Measurements from ENCODE around the gene TWNK.

Gene TWNK

DNA sequence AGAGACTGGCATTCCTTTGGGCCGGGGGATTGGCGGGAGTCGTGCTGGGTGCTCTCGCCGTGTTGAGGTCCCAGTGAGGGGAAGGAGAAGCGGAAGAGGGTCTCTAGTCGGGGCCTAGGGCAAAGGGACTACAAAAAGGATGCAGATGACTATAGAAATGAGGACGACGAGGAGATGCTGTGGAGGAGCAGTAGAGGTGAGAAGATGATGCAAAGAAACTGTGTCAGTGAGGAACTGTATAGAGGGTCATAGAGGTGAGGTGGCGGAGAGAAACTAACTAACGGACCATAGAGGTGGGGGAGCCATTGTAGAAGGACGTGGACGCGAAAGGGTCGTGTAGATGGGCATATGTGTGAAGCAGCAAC, 324 bp downstream of the TWNK start:
- no peak for DNase-seq (ENCODE audit: low read depth, low spot score)
- Histone ChIP-seq H3K27me3 (ENCODE audit: insufficient read depth, insufficient read length) (no peaks in the 10 kb centered on the region), H3K4me3 (ENCODE audit: insufficient read length, low read depth) (peak overlapping the region; percentile 97), H3K9ac (ENCODE audit: insufficient read length, low read depth) (peak overlapping the region; percentile 98), H3K9me3 (ENCODE audit: insufficient read depth, low read length) (no peaks in the 10 kb centered on the region), H3K36me3 (ENCODE audit: insufficient read depth, insufficient read length, low read length) (peaks cover 60% of the 10 kb centered on the region), H3K4me1 (ENCODE audit: insufficient read depth, insufficient read length) (peaks cover 6% of the 10 kb centered on the region)
- TF ChIP-seq YY1 (IDR thresholded peaks at IDR 0.05; ENCODE audit: insufficient read depth, insufficient read length) (no peak), ZNF274 (IDR thresholded peaks at IDR 0.05; ENCODE audit: low read depth, low read length) (no peak), SUZ12 (IDR thresholded peaks at IDR 0.05; ENCODE audit: extremely low read depth, insufficient read depth, insufficient read length) (no peak)

GRCh38 chr10:100988166-100988565, 823 bp downstream of the TWNK start:
- Histone ChIP-seq H3K36me3 (ENCODE audit: insufficient read depth, insufficient read length, low read length) (peaks cover 61% of the 10 kb centered on the region), H3K27me3 (ENCODE audit: insufficient read depth, insufficient read length) (no peaks in the 10 kb centered on the region)

GRCh38 chr10:100989088-100989487, 1.7 kb downstream of the TWNK start:
- no peaks in the 10 kb centered on the region for H3K9me3 ChIP-seq (ENCODE audit: insufficient read depth, low read length)
- TF ChIP-seq SUZ12 (IDR thresholded peaks at IDR 0.05; ENCODE audit: extremely low read depth, insufficient read depth, insufficient read length) (no peak), YY1 (IDR thresholded peaks at IDR 0.05; ENCODE audit: insufficient read depth, insufficient read length) (no peak), ZNF274 (IDR thresholded peaks at IDR 0.05; ENCODE audit: low read depth, low read length) (no peak)
- H3K27me3 ChIP-seq (ENCODE audit: insufficient read depth, insufficient read length), result no peaks in the 10 kb centered on the region
- H3K4me1 ChIP-seq (ENCODE audit: insufficient read depth, insufficient read length), result peaks cover 6% of the 10 kb centered on the region
- peaks cover 66% of the 10 kb centered on the region for H3K36me3 ChIP-seq (ENCODE audit: insufficient read depth, insufficient read length, low read length)
- DNase-seq (ENCODE audit: low read depth, low spot score), result no peak
- H3K4me3 ChIP-seq (ENCODE audit: insufficient read length, low read depth), result no peak overlapping the region
- peak overlapping the region; percentile 8 for H3K9ac ChIP-seq (ENCODE audit: insufficient read length, low read depth)

More at GRCh38 chr10:100988166-100988565, 823 bp downstream of the TWNK start:
- no peak for DNase-seq (ENCODE audit: low read depth, low spot score)
- H3K9me3 ChIP-seq (ENCODE audit: insufficient read depth, low read length), result no peaks in the 10 kb centered on the region
- peaks cover 6% of the 10 kb centered on the region for H3K4me1 ChIP-seq (ENCODE audit: insufficient read depth, insufficient read length)
- TF ChIP-seq SUZ12 (IDR thresholded peaks at IDR 0.05; ENCODE audit: extremely low read depth, insufficient read depth, insufficient read length), result no peak
- TF ChIP-seq ZNF274 (IDR thresholded peaks at IDR 0.05; ENCODE audit: low read depth, low read length), result no peak
- TF ChIP-seq YY1 (IDR thresholded peaks at IDR 0.05; ENCODE audit: insufficient read depth, insufficient read length), result no peak
- H3K4me3 ChIP-seq (ENCODE audit: insufficient read length, low read depth), result peak overlapping the region; percentile 97
- peak overlapping the region; percentile 98 for H3K9ac ChIP-seq (ENCODE audit: insufficient read length, low read depth)

DNA sequence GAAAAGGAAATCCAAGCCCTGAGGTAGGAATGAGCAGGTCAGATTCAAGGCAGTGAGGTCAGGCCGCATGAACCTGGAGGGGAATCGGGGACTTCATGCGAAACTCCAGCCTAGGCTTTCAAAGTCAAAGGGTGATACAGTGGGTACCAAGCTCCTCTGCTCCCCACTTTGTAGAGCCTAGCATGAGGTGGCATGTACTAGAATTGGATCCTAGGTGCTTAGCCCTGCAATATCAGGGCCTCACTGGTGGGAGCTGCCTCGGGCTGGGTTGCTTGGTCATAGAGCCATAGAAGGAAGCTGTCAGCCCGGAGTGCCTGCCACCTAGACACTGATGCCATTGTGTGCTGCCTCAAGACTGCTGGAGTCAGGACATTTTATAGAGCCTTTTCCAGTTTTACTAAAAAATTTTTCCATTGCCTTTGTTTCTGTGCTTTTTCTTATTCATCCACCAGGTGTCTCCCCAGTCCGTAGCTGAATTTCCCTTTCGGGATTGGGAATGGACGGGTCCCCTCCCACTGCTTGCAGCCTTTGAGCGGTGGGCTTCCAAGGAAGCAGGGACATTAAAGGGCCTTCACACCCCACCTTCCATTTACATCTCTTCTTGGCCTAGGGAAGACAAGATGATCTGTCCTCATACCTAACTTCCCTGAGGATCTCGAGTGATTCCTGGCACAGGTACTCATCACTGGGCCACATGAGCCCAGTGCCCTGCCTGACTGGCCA, 6.8 kb downstream of the TWNK start:
- H3K27me3 ChIP-seq (ENCODE audit: insufficient read depth, insufficient read length), result no peaks in the 10 kb centered on the region
- H3K4me1 ChIP-seq (ENCODE audit: insufficient read depth, insufficient read length), result peaks cover 9% of the 10 kb centered on the region
- DNase-seq (ENCODE audit: low read depth, low spot score), result no peak
- TF ChIP-seq YY1 (IDR thresholded peaks at IDR 0.05; ENCODE audit: insufficient read depth, insufficient read length) (no peak), SUZ12 (IDR thresholded peaks at IDR 0.05; ENCODE audit: extremely low read depth, insufficient read depth, insufficient read length) (no peak), ZNF274 (IDR thresholded peaks at IDR 0.05; ENCODE audit: low read depth, low read length) (no peak)
- H3K9ac ChIP-seq (ENCODE audit: insufficient read length, low read depth), result no peak overlapping the region
- no peak overlapping the region for H3K4me3 ChIP-seq (ENCODE audit: insufficient read length, low read depth)
- H3K36me3 ChIP-seq (ENCODE audit: insufficient read depth, insufficient read length, low read length), result peaks cover 48% of the 10 kb centered on the region
- no peaks in the 10 kb centered on the region for H3K9me3 ChIP-seq (ENCODE audit: insufficient read depth, low read length)

DNA sequence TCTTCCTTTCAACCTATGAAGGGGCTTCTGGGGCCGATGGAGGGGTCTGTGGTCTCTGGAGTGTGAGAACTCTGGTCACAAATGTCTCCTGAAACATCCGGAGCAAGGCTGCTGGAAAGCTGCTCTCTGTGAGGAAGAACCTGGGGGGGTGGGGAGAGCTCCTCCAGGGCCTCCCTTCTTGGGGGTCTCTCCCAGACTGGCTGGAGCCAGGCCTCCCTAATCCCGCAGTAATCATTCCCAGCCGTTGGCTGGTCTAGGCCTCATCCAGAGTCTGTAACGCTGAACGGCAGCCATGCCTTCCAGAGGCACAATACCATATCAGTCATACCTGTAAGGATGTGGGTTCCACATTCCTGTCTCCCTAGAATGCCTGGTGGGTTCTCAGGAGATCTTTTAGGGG, 7.8 kb downstream of the TWNK start:
- peaks cover 9% of the 10 kb centered on the region for H3K4me1 ChIP-seq (ENCODE audit: insufficient read depth, insufficient read length)
- H3K9me3 ChIP-seq (ENCODE audit: insufficient read depth, low read length), result no peaks in the 10 kb centered on the region
- no peak overlapping the region for H3K4me3 ChIP-seq (ENCODE audit: insufficient read length, low read depth)
- no peak for TF ChIP-seq ZNF274 (IDR thresholded peaks at IDR 0.05; ENCODE audit: low read depth, low read length)
- TF ChIP-seq YY1 (IDR thresholded peaks at IDR 0.05; ENCODE audit: insufficient read depth, insufficient read length), result no peak
- TF ChIP-seq SUZ12 (IDR thresholded peaks at IDR 0.05; ENCODE audit: extremely low read depth, insufficient read depth, insufficient read length), result no peak
- no peak overlapping the region for H3K9ac ChIP-seq (ENCODE audit: insufficient read length, low read depth)
- no peak for DNase-seq (ENCODE audit: low read depth, low spot score)
- peaks cover 39% of the 10 kb centered on the region for H3K36me3 ChIP-seq (ENCODE audit: insufficient read depth, insufficient read length, low read length)
- H3K27me3 ChIP-seq (ENCODE audit: insufficient read depth, insufficient read length), result no peaks in the 10 kb centered on the region

GRCh38 chr10:100996678-100997359, 9.5 kb downstream of the TWNK start:
- no peaks in the 10 kb centered on the region for H3K9me3 ChIP-seq (ENCODE audit: insufficient read depth, low read length)
- H3K4me3 ChIP-seq (ENCODE audit: insufficient read length, low read depth), result peak overlapping the region; percentile 66
- peaks cover 32% of the 10 kb centered on the region for H3K36me3 ChIP-seq (ENCODE audit: insufficient read depth, insufficient read length, low read length)
- peaks cover 12% of the 10 kb centered on the region for H3K4me1 ChIP-seq (ENCODE audit: insufficient read depth, insufficient read length)
- peak overlapping the region; percentile 91 for H3K9ac ChIP-seq (ENCODE audit: insufficient read length, low read depth)
- no peak for DNase-seq (ENCODE audit: low read depth, low spot score)
- TF ChIP-seq SUZ12 (IDR thresholded peaks at IDR 0.05; ENCODE audit: extremely low read depth, insufficient read depth, insufficient read length), result no peak
- TF ChIP-seq ZNF274 (IDR thresholded peaks at IDR 0.05; ENCODE audit: low read depth, low read length), result no peak
- TF ChIP-seq YY1 (IDR thresholded peaks at IDR 0.05; ENCODE audit: insufficient read depth, insufficient read length), result no peak
- no peaks in the 10 kb centered on the region for H3K27me3 ChIP-seq (ENCODE audit: insufficient read depth, insufficient read length)
